HEK293 (cell line): ENCODE data around the gene MPZL3.

Experiments used
- CTCF ChIA-PET: fragments of 350-600 bp; formaldehyde crosslinking; extraction: SDS; loops from one replicate; lab custom pipeline; 2021; ENCODE audit warnings: antibody characterized with exemption; lab: Yijun Ruan, JAX
- POLR2A ChIA-PET: fragments of 300-600 bp; formaldehyde crosslinking; extraction: SDS; loops from one replicate; lab custom pipeline; 2020; ENCODE audit warnings: antibody characterized with exemption, inconsistent platforms; lab: Yijun Ruan, JAX
- H3K27ac ChIP-seq: fragments of 200-500 bp; sonication (Bioruptor generic); 2 replicates; pipeline ENCODE4 v1.5.1; 2014; ENCODE audit warnings: low read depth, low read length, control low read depth, inconsistent platforms; ENCODE audit errors: extremely low read depth
- H3K36me3 ChIP-seq, 2 experiments: fragments of 200-500 bp in 1 of 2; sonication (Bioruptor generic) in 1 of 2; 1 replicate in 1 of 2; 2 replicates in 1 of 2; pipeline ENCODE4 v1.5.1; 2014 to 2017; ENCODE audit warnings: inconsistent platforms in 2 of 2, low read length in 2 of 2; ENCODE audit not compliant: control insufficient read depth in 2 of 2, insufficient read depth in 1 of 2
- H3K4me1 ChIP-seq: fragments of 200-500 bp; sonication (Bioruptor generic); 2 replicates; pipeline ENCODE4 v1.5.1; 2014; ENCODE audit warnings: mild to moderate bottlenecking, low read length, inconsistent platforms; ENCODE audit not compliant: control insufficient read depth, insufficient read depth
- H3K4me3 ChIP-seq: 2 replicates; pipeline ENCODE4 v1.5.1; 2011; ENCODE audit warnings: low read depth, mild to moderate bottlenecking, control low read depth, low read length, moderate library complexity
- H3K9me3 ChIP-seq: fragments of 200-500 bp; sonication (Bioruptor generic); 2 replicates; pipeline ENCODE4 v1.5.1; 2014; ENCODE audit warnings: low read depth, low read length, inconsistent platforms; ENCODE audit not compliant: control insufficient read depth, insufficient read depth
- KLF10 ChIP-seq: fragments of 450-650 bp; IDR thresholded peaks from 2 replicates; pipeline ENCODE4 v1.5.1; 2018; ENCODE audit warnings: missing biosample characterization, mild to moderate bottlenecking, missing genetic modification characterization
- KLF8 ChIP-seq: fragments of 450-650 bp; formaldehyde crosslinking; IDR thresholded peaks from 2 replicates; pipeline ENCODE4 v1.5.1; 2016; ENCODE audit warnings: missing biosample characterization, missing genetic modification characterization
- ZBTB10 ChIP-seq: fragments of 450-650 bp; formaldehyde crosslinking; IDR thresholded peaks from 2 replicates; pipeline ENCODE4 v1.5.1; 2016; ENCODE audit warnings: missing biosample characterization, missing genetic modification characterization
- ZEB2 ChIP-seq: fragments of 450-650 bp; formaldehyde crosslinking; IDR thresholded peaks from 2 replicates; pipeline ENCODE4 v1.5.1; 2016; ENCODE audit warnings: missing biosample characterization, missing genetic modification characterization
- ZIC2 ChIP-seq: fragments of 450-650 bp; formaldehyde crosslinking; IDR thresholded peaks from 2 replicates; pipeline ENCODE4 v1.5.1; 2016; ENCODE audit warnings: missing biosample characterization, missing genetic modification characterization
- ZNF138 ChIP-seq: fragments of 450-650 bp; formaldehyde crosslinking; IDR thresholded peaks from 2 replicates; pipeline ENCODE4 v1.5.1; 2016; ENCODE audit warnings: missing biosample characterization, missing genetic modification characterization, borderline replicate concordance
- ZNF146 ChIP-seq: fragments of 450-650 bp; formaldehyde crosslinking; IDR thresholded peaks from 2 replicates; pipeline ENCODE4 v1.5.1; 2016; ENCODE audit warnings: missing biosample characterization, missing genetic modification characterization
- ZNF155 ChIP-seq: fragments of 450-650 bp; formaldehyde crosslinking; IDR thresholded peaks from 2 replicates; pipeline ENCODE4 v1.5.1; 2016; ENCODE audit warnings: missing biosample characterization, missing genetic modification characterization
- ZNF18 ChIP-seq: fragments of 450-650 bp; formaldehyde crosslinking; IDR thresholded peaks from 2 replicates; pipeline ENCODE4 v1.5.1; 2016; ENCODE audit warnings: missing biosample characterization, missing genetic modification characterization
- ZNF274 ChIP-seq, 2 experiments: fragments of 200-500 bp in 1 of 2; fragments of 450-650 bp in 1 of 2; sonication (Bioruptor generic) in 1 of 2; formaldehyde crosslinking in 1 of 2; IDR thresholded peaks; 2 replicates each; pipeline versions ENCODE4 v1.5.1 to v1.6.1; 2014 to 2016; ENCODE audit warnings: borderline replicate concordance in 1 of 2, inconsistent platforms in 1 of 2, low read length in 1 of 2, missing biosample characterization in 1 of 2, missing genetic modification characterization in 1 of 2
- ZNF37A ChIP-seq: fragments of 450-650 bp; IDR thresholded peaks from 2 replicates; pipeline ENCODE4 v1.5.1; 2018; ENCODE audit warnings: missing biosample characterization, missing genetic modification characterization
- ZNF394 ChIP-seq: fragments of 450-650 bp; formaldehyde crosslinking; IDR thresholded peaks from 2 replicates; pipeline ENCODE4 v1.5.1; 2016; ENCODE audit warnings: missing biosample characterization, missing genetic modification characterization, mild to moderate bottlenecking, moderate library complexity, borderline replicate concordance
- ZNF398 ChIP-seq: fragments of 450-650 bp; formaldehyde crosslinking; IDR thresholded peaks from 2 replicates; pipeline ENCODE4 v1.5.1; 2017; ENCODE audit warnings: missing biosample characterization, missing genetic modification characterization
- ZNF473 ChIP-seq: fragments of 450-650 bp; formaldehyde crosslinking; IDR thresholded peaks from 2 replicates; pipeline ENCODE4 v1.5.1; 2017; ENCODE audit warnings: missing biosample characterization, missing genetic modification characterization
- ZNF529 ChIP-seq: fragments of 450-650 bp; formaldehyde crosslinking; IDR thresholded peaks from 2 replicates; pipeline ENCODE4 v1.5.1; 2017; ENCODE audit warnings: missing genetic modification characterization, missing biosample characterization; ENCODE audit not compliant: insufficient replicate concordance
- ZNF623 ChIP-seq: fragments of 450-650 bp; formaldehyde crosslinking; IDR thresholded peaks from 2 replicates; pipeline ENCODE4 v1.5.1; 2016; ENCODE audit warnings: missing biosample characterization, missing genetic modification characterization
- TF ChIP-seq, protein P1 (sequence below): fragments of 450-650 bp; formaldehyde crosslinking; IDR thresholded peaks from 2 replicates; pipeline ENCODE4 v1.5.1; 2016; ENCODE audit warnings: missing biosample characterization, missing genetic modification characterization, borderline replicate concordance
- TF ChIP-seq, protein P2 (sequence below): fragments of 450-650 bp; formaldehyde crosslinking; IDR thresholded peaks from 2 replicates; pipeline ENCODE4 v1.5.1; 2016; ENCODE audit warnings: missing biosample characterization, missing genetic modification characterization
- TF ChIP-seq, protein P3 (sequence below): fragments of 450-650 bp; formaldehyde crosslinking; IDR thresholded peaks from 2 replicates; pipeline ENCODE4 v1.5.1; 2016; ENCODE audit warnings: missing biosample characterization, missing genetic modification characterization

MPZL3 gene

GRCh38 chr11:118226296-118226695, 25.9 kb downstream of the MPZL3 start:
- TF ChIP-seq ZNF155 (tag by site-specific recombination): no peak
- TF ChIP-seq ZIC2 (tag by site-specific recombination): no peak
- TF ChIP-seq KLF8 (tag by site-specific recombination): no peak
- no peak for TF ChIP-seq ZNF394 (tag by site-specific recombination)
- no peak for TF ChIP-seq ZBTB10 (tag by site-specific recombination)
- no peak for TF ChIP-seq ZEB2 (tag by site-specific recombination)
- no peak for TF ChIP-seq ZNF18
- TF ChIP-seq ZNF138 (tag by site-specific recombination): no peak
- TF ChIP-seq ZNF37A: no peak
- no peak for TF ChIP-seq ZNF146 (tag by site-specific recombination)
- TF ChIP-seq, protein P1, sequence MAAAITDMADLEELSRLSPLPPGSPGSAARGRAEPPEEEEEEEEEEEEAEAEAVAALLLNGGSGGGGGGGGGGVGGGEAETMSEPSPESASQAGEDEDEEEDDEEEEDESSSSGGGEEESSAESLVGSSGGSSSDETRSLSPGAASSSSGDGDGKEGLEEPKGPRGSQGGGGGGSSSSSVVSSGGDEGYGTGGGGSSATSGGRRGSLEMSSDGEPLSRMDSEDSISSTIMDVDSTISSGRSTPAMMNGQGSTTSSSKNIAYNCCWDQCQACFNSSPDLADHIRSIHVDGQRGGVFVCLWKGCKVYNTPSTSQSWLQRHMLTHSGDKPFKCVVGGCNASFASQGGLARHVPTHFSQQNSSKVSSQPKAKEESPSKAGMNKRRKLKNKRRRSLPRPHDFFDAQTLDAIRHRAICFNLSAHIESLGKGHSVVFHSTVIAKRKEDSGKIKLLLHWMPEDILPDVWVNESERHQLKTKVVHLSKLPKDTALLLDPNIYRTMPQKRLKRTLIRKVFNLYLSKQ: no peak
- no peak for TF ChIP-seq ZNF473 (tag by site-specific recombination)
- no peak for TF ChIP-seq ZNF529 (tag by site-specific recombination)
- TF ChIP-seq, protein P2, sequence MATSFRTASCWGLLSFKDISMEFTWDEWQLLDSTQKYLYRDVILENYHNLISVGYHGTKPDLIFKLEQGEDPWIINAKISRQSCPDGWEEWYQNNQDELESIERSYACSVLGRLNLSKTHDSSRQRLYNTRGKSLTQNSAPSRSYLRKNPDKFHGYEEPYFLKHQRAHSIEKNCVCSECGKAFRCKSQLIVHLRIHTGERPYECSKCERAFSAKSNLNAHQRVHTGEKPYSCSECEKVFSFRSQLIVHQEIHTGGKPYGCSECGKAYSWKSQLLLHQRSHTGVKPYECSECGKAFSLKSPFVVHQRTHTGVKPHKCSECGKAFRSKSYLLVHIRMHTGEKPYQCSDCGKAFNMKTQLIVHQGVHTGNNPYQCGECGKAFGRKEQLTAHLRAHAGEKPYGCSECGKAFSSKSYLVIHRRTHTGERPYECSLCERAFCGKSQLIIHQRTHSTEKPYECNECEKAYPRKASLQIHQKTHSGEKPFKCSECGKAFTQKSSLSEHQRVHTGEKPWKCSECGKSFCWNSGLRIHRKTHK (tag by site-specific recombination): no peak
- TF ChIP-seq KLF10 (tag by site-specific recombination): no peak
- no peak for TF ChIP-seq ZNF623 (tag by site-specific recombination)
- TF ChIP-seq, protein P3, sequence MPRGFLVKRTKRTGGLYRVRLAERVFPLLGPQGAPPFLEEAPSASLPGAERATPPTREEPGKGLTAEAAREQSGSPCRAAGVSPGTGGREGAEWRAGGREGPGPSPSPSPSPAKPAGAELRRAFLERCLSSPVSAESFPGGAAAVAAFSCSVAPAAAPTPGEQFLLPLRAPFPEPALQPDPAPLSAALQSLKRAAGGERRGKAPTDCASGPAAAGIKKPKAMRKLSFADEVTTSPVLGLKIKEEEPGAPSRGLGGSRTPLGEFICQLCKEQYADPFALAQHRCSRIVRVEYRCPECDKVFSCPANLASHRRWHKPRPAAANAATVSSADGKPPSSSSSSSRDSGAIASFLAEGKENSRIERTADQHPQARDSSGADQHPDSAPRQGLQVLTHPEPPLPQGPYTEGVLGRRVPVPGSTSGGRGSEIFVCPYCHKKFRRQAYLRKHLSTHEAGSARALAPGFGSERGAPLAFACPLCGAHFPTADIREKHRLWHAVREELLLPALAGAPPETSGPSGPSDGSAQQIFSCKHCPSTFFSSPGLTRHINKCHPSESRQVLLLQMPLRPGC (tag by site-specific recombination): no peak
- TF ChIP-seq ZNF398 (tag by site-specific recombination): no peak
- no peak for TF ChIP-seq ZNF274 (IDR thresholded peaks at IDR 0.05; ENCODE audit: low read length)
- TF ChIP-seq ZNF274 (tag by site-specific recombination; IDR thresholded peaks at IDR 0.05; ENCODE audit: borderline replicate concordance): no peak
- POLR2A ChIA-PET: no interaction called here
- H3K27ac ChIP-seq: no peak overlapping the region
- CTCF ChIA-PET: interaction anchor here (0.7 to 2.6 kb wide), 3 partner anchors 28 to 73 kb away, joined by 3 to 12 read pairs (median 4); no protein-coding TSS in a partner anchor
- no peak overlapping the region for H3K4me3 ChIP-seq
- no peaks in the 10 kb centered on the region for H3K9me3 ChIP-seq
- H3K36me3 ChIP-seq: no peaks in the 10 kb centered on the region
- no peaks in the 10 kb centered on the region for H3K4me1 ChIP-seq
